GM12865 (cell line): ENCODE data around the gene DMKN.

Source experiments
- DNase-seq: peaks from one replicate; pipeline ENCODE4 v3.0.0; 2010; ENCODE audit warnings: low read depth
- H3K4me3 ChIP-seq: 2 replicates; pipeline ENCODE4 v1.5.1; 2011; ENCODE audit warnings: mild to moderate bottlenecking, low read depth, low read length, control low read depth
- TF ChIP-seq, protein P1 (sequence below): IDR thresholded peaks from 2 replicates; pipeline ENCODE4 v1.5.1; 2011; ENCODE audit warnings: low read length, control low read depth, low read depth, inconsistent platforms; ENCODE audit not compliant: insufficient read depth; ENCODE audit errors: missing control alignments

DMKN gene

DNA sequence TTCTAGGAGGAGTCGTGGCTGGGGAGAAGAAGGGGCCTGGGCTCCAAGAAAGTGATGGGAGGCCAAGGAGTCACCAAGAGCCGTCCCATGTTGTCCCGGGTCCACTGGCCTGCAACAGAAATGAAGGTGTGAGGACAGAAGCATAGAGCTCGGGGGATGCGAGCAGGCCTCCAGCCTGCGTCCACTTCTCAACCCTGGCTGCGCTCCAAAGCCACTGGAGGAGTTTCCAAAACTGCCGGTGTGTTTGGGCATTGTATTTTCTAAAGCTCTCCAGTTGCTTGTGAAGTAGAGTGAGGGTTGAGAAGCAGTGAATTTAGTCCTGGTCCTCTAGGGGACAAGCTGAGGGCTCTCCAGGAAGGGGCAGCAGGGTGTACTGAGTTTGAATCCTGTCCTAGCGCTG lies 52.4 kb downstream of the DMKN start:
- no peak for DNase-seq
- H3K4me3 ChIP-seq = no peak overlapping the region
- TF ChIP-seq, protein P1, sequence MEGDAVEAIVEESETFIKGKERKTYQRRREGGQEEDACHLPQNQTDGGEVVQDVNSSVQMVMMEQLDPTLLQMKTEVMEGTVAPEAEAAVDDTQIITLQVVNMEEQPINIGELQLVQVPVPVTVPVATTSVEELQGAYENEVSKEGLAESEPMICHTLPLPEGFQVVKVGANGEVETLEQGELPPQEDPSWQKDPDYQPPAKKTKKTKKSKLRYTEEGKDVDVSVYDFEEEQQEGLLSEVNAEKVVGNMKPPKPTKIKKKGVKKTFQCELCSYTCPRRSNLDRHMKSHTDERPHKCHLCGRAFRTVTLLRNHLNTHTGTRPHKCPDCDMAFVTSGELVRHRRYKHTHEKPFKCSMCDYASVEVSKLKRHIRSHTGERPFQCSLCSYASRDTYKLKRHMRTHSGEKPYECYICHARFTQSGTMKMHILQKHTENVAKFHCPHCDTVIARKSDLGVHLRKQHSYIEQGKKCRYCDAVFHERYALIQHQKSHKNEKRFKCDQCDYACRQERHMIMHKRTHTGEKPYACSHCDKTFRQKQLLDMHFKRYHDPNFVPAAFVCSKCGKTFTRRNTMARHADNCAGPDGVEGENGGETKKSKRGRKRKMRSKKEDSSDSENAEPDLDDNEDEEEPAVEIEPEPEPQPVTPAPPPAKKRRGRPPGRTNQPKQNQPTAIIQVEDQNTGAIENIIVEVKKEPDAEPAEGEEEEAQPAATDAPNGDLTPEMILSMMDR = no peak

DNA sequence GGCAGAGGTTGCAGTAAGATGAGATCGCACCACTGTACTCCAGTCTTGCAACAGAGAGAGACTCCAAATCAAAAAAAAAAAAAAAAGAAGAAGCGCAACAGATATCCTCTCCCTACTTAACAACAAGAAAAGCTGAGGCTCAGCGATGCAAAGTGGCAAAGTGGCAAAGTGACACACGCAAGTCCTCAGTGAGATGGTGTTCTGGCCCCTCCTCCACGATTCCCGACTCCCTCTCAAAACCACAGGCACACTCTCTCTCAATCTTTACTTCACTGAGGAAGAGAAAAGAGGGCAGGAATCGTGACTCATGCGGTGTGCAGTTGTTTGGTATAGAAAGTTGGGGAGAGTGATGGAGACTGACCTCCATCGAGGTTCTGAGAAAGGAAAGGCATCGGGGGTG lies 52.8 kb downstream of the DMKN start:
- no peak overlapping the region for H3K4me3 ChIP-seq
- TF ChIP-seq, protein P1 = no peak
- DNase-seq = peak; percentile 27

DNA sequence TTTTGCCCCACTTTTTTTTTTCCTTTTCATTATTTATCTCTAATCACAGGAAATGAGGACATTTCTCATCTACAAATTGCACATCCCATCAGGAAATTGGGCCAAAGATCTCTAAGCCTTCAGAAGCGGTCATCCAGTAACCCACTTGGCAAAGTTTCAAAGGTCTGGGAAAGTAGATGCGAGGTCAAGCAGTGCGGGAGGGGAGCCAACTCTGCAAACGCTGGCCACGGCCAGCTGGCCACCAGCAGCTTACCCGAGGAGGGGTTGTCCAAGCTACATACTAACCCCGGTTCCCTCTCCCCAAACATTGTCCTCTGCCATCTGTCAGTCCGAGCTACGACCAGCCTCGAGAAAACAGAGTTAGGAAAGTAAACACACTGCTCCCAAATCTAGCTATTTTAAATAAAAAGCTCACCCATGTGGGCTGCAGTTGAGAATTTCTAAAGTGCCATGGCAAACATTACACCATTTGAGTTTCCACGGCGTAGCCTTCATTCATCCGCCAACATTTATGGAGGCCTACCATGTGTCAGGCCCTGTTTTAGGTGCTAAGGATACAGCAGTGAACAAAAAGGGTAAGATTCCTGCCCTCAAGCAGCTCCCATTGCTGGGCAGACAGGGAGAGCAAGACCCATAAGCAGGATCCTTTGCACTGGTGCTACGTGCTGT lies 53.9 kb downstream of the DMKN start:
- no peak overlapping the region for H3K4me3 ChIP-seq
- no peak for DNase-seq
- TF ChIP-seq, protein P1 = no peak

- DNase-seq = peak; percentile 61
- no peak overlapping the region for H3K4me3 ChIP-seq
- TF ChIP-seq, protein P1 = no peak
These were observed 54.6 kb downstream of the DMKN start for GRCh38 chr19:35458731-35459391.

DNA sequence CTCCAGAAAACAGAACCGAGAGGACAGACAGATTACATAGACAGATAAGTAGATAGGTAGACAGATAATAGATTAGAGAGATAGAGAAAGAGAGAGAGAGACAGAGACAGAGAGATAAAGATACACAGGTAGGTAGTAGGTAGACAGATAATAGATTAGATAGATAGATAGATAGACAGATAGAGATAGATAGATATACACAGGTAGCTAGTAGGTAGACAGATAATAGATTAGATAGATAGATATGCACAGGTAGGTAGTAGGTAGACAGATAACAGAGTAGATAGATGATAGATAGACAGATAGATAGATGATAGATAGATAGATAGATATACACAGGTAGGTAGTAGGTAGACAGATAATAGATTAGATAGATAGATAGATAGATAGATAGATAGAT lies 55.3 kb downstream of the DMKN start:
- H3K4me3 ChIP-seq = no peak overlapping the region
- no peak for DNase-seq
- TF ChIP-seq, protein P1 = no peak

DNA sequence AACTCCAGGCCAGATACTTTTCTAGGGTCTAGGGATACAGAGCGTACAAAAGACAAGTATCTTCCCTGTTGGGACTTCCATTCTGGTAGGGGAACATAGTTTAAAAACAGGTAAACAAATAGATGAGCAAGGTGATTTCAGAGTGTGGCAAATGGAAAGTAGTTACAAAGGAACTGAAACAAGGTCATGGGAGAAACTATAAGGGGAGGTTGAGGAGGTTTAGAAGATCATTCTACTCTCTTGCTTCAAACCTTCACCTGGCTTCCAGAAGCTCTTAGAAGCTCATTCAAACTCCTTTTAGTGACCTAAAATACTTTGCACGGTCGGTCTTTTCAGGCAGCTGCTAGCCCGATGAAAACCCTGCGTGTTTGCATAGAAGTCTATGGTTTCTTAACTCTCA lies 56.3 kb downstream of the DMKN start:
- TF ChIP-seq, protein P1 = no peak
- H3K4me3 ChIP-seq = no peak overlapping the region
- DNase-seq = peak; percentile 75
